HEK293 (cell line): ENCODE data around the gene DPP6.

Experiments
- CTCF ChIA-PET: fragments of 350-600 bp; formaldehyde crosslinking; extraction: SDS; loops from one replicate; lab custom pipeline; 2021; ENCODE audit warnings: antibody characterized with exemption; lab: Yijun Ruan, JAX
- POLR2A ChIA-PET: fragments of 300-600 bp; formaldehyde crosslinking; extraction: SDS; loops from one replicate; lab custom pipeline; 2020; ENCODE audit warnings: antibody characterized with exemption, inconsistent platforms; lab: Yijun Ruan, JAX
- H3K27ac ChIP-seq: fragments of 200-500 bp; sonication (Bioruptor generic); 2 replicates; pipeline ENCODE4 v1.5.1; 2014; ENCODE audit warnings: low read depth, low read length, control low read depth, inconsistent platforms; ENCODE audit errors: extremely low read depth
- H3K36me3 ChIP-seq, 2 experiments: fragments of 200-500 bp in 1 of 2; sonication (Bioruptor generic) in 1 of 2; 1 replicate in 1 of 2; 2 replicates in 1 of 2; pipeline ENCODE4 v1.5.1; 2014 to 2017; ENCODE audit warnings: inconsistent platforms in 2 of 2, low read length in 2 of 2; ENCODE audit not compliant: control insufficient read depth in 2 of 2, insufficient read depth in 1 of 2
- H3K4me1 ChIP-seq: fragments of 200-500 bp; sonication (Bioruptor generic); 2 replicates; pipeline ENCODE4 v1.5.1; 2014; ENCODE audit warnings: mild to moderate bottlenecking, low read length, inconsistent platforms; ENCODE audit not compliant: control insufficient read depth, insufficient read depth
- H3K4me3 ChIP-seq: 2 replicates; pipeline ENCODE4 v1.5.1; 2011; ENCODE audit warnings: low read depth, mild to moderate bottlenecking, control low read depth, low read length, moderate library complexity
- H3K9me3 ChIP-seq: fragments of 200-500 bp; sonication (Bioruptor generic); 2 replicates; pipeline ENCODE4 v1.5.1; 2014; ENCODE audit warnings: low read depth, low read length, inconsistent platforms; ENCODE audit not compliant: control insufficient read depth, insufficient read depth
- BCL11B ChIP-seq: fragments of 450-650 bp; formaldehyde crosslinking; IDR thresholded peaks from 2 replicates; pipeline ENCODE4 v1.5.1; 2016; ENCODE audit warnings: low read depth, missing biosample characterization, missing genetic modification characterization
- CTCF ChIP-seq: fragments of 450-650 bp; formaldehyde crosslinking; IDR thresholded peaks from 2 replicates; pipeline ENCODE4 v1.5.1; 2016; ENCODE audit warnings: missing biosample characterization, missing genetic modification characterization
- EGR2 ChIP-seq: fragments of 450-650 bp; formaldehyde crosslinking; IDR thresholded peaks from 2 replicates; pipeline ENCODE4 v1.5.1; 2016; ENCODE audit warnings: low read depth, missing biosample characterization, missing genetic modification characterization
- KLF1 ChIP-seq: fragments of 450-650 bp; formaldehyde crosslinking; IDR thresholded peaks from 2 replicates; pipeline ENCODE4 v1.5.1; 2016; ENCODE audit warnings: missing biosample characterization, missing genetic modification characterization
- PATZ1 ChIP-seq: fragments of 450-650 bp; formaldehyde crosslinking; IDR thresholded peaks from 2 replicates; pipeline ENCODE4 v1.5.1; 2016; ENCODE audit warnings: missing biosample characterization, missing genetic modification characterization
- SCRT2 ChIP-seq: fragments of 450-650 bp; formaldehyde crosslinking; IDR thresholded peaks from 2 replicates; pipeline ENCODE4 v1.5.1; 2016; ENCODE audit warnings: missing biosample characterization, missing genetic modification characterization
- ZBTB44 ChIP-seq: fragments of 450-650 bp; IDR thresholded peaks from 2 replicates; pipeline ENCODE4 v1.5.1; 2018; ENCODE audit warnings: missing biosample characterization, mild to moderate bottlenecking, missing genetic modification characterization
- ZNF133 ChIP-seq: fragments of 450-650 bp; formaldehyde crosslinking; IDR thresholded peaks from 2 replicates; pipeline ENCODE4 v1.5.1; 2016; ENCODE audit warnings: missing biosample characterization, missing genetic modification characterization
- ZNF16 ChIP-seq: fragments of 450-650 bp; formaldehyde crosslinking; IDR thresholded peaks from 2 replicates; pipeline ENCODE4 v1.5.1; 2016; ENCODE audit warnings: low read depth, missing biosample characterization, missing genetic modification characterization
- ZNF26 ChIP-seq: fragments of 450-650 bp; formaldehyde crosslinking; IDR thresholded peaks from 2 replicates; pipeline ENCODE4 v1.5.1; 2016; ENCODE audit warnings: missing biosample characterization, missing genetic modification characterization
- ZNF473 ChIP-seq: fragments of 450-650 bp; formaldehyde crosslinking; IDR thresholded peaks from 2 replicates; pipeline ENCODE4 v1.5.1; 2017; ENCODE audit warnings: missing biosample characterization, missing genetic modification characterization
- ZNF513 ChIP-seq: fragments of 450-650 bp; IDR thresholded peaks from 2 replicates; pipeline ENCODE4 v1.5.1; 2018; ENCODE audit warnings: missing biosample characterization, missing genetic modification characterization
- ZNF529 ChIP-seq: fragments of 450-650 bp; formaldehyde crosslinking; IDR thresholded peaks from 2 replicates; pipeline ENCODE4 v1.5.1; 2017; ENCODE audit warnings: missing genetic modification characterization, missing biosample characterization; ENCODE audit not compliant: insufficient replicate concordance
- ZNF555 ChIP-seq: fragments of 450-650 bp; formaldehyde crosslinking; conservative IDR thresholded peaks from 2 replicates; pipeline ENCODE4 v1.5.1; 2017; ENCODE audit warnings: missing biosample characterization, mild to moderate bottlenecking, missing genetic modification characterization, inconsistent platforms
- ZNF626 ChIP-seq: fragments of 450-650 bp; sonication (Bioruptor Pico); formaldehyde crosslinking; IDR thresholded peaks from 2 replicates; pipeline ENCODE4 v1.5.1; 2018; ENCODE audit warnings: missing biosample characterization, missing genetic modification characterization, inconsistent platforms
- ZNF768 ChIP-seq: fragments of 450-650 bp; formaldehyde crosslinking; IDR thresholded peaks from 2 replicates; pipeline ENCODE4 v1.5.1; 2018; ENCODE audit warnings: missing biosample characterization, mild to moderate bottlenecking, missing genetic modification characterization
- ZNF837 ChIP-seq: fragments of 450-650 bp; formaldehyde crosslinking; IDR thresholded peaks from 2 replicates; pipeline ENCODE4 v1.5.1; 2016; ENCODE audit warnings: missing biosample characterization, missing genetic modification characterization

Gene DPP6

GRCh38 chr7:154735766-154736165 is 683.6 kb downstream of the DPP6 start:
- POLR2A ChIA-PET: no interaction called here
- CTCF ChIA-PET: interaction anchor here (1.4 to 1.5 kb wide), 2 partner anchors 8 to 11 kb away, joined by 4 to 6 read pairs; no protein-coding TSS in a partner anchor
- Histone ChIP-seq H3K9me3 (no peaks in the 10 kb centered on the region), H3K4me3 (no peak overlapping the region), H3K27ac (no peak overlapping the region), H3K36me3 (no peaks in the 10 kb centered on the region), H3K4me1 (no peaks in the 10 kb centered on the region)
- TF ChIP-seq CTCF (tag by site-specific recombination) (no peak), ZNF529 (tag by site-specific recombination) (no peak), ZNF133 (tag by site-specific recombination) (no peak), ZNF768 (tag by site-specific recombination) (no peak), ZNF626 (tag by site-specific recombination) (no peak), BCL11B (no peak), ZNF837 (tag by site-specific recombination) (no peak), ZNF555 (tag by site-specific recombination) (no peak), ZNF513 (no peak)

GRCh38 chr7:154736389-154736788 is 684.2 kb downstream of the DPP6 start:
- Histone ChIP-seq H3K4me3 (no peak overlapping the region), H3K4me1 (no peaks in the 10 kb centered on the region), H3K27ac (no peak overlapping the region), H3K36me3 (no peaks in the 10 kb centered on the region), H3K9me3 (no peaks in the 10 kb centered on the region)
- ChIA-PET CTCF (interaction anchor here (1.4 kb wide), 1 partner anchor 7 kb away, joined by 6 read pairs; no protein-coding TSS in a partner anchor), POLR2A (no interaction called here)
- TF ChIP-seq ZBTB44 (tag by site-specific recombination) (no peak), ZNF16 (no peak), KLF1 (tag by site-specific recombination) (no peak), SCRT2 (tag by site-specific recombination) (no peak), PATZ1 (no peak), ZNF473 (no peak), EGR2 (no peak), ZNF26 (tag by site-specific recombination) (no peak)
- TF ChIP-seq, all 188 proteins: peak for 0
